WI38 (cell line): ENCODE results near the gene DKK3.

Experiments
- H3K4me3 ChIP-seq: 2 replicates; pipeline ENCODE4 v1.5.1; 2011; ENCODE audit warnings: low read depth, mild to moderate bottlenecking, control low read depth, low read length
- CTCF ChIP-seq: IDR thresholded peaks from 2 replicates; pipeline ENCODE4 v1.5.1; 2012; ENCODE audit warnings: low read depth, mild to moderate bottlenecking, control low read depth, low read length

DKK3 gene

GRCh38 chr11:11931461-11932055, 76.9 kb downstream of the DKK3 start:
- peak; percentile 34; the same call in 1 of the 2 replicates for TF ChIP-seq CTCF
- H3K4me3 ChIP-seq = no peak overlapping the region

GRCh38 chr11:11929920-11930319, 78.5 kb downstream of the DKK3 start:
- no peak for TF ChIP-seq CTCF
- no peak overlapping the region for H3K4me3 ChIP-seq

GRCh38 chr11:11923828-11924227, 84.6 kb downstream of the DKK3 start:
- TF ChIP-seq CTCF = no peak
- H3K4me3 ChIP-seq = no peak overlapping the region

- TF ChIP-seq CTCF = no peak
- H3K4me3 ChIP-seq = no peak overlapping the region
Observed at GRCh38 chr11:11916981-11917399, 91.4 kb downstream of the DKK3 start.

GRCh38 chr11:11915625-11916024, 92.8 kb downstream of the DKK3 start:
- TF ChIP-seq CTCF = no peak
- no peak overlapping the region for H3K4me3 ChIP-seq

- no peak overlapping the region for H3K4me3 ChIP-seq
- no peak for TF ChIP-seq CTCF
Observed at GRCh38 chr11:11913395-11913794, 95.0 kb downstream of the DKK3 start.
